ENCODE results near the gene COL5A2.

GRCh38 chr2:189157939-189158338, 21.6 kb downstream of the COL5A2 start:
- TF ChIP-seq, protein P1, sequence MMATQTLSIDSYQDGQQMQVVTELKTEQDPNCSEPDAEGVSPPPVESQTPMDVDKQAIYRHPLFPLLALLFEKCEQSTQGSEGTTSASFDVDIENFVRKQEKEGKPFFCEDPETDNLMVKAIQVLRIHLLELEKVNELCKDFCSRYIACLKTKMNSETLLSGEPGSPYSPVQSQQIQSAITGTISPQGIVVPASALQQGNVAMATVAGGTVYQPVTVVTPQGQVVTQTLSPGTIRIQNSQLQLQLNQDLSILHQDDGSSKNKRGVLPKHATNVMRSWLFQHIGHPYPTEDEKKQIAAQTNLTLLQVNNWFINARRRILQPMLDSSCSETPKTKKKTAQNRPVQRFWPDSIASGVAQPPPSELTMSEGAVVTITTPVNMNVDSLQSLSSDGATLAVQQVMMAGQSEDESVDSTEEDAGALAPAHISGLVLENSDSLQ (IDR thresholded peaks at IDR 0.05), result no peak
- TF ChIP-seq TARDBP (IDR thresholded peaks at IDR 0.05), result no peak
- TF ChIP-seq BHLHE40 (IDR thresholded peaks at IDR 0.05; ENCODE audit: borderline replicate concordance), result no peak
- TF ChIP-seq LEF1 (IDR thresholded peaks at IDR 0.05; ENCODE audit: borderline replicate concordance), result no peak
- TF ChIP-seq SUZ12 (IDR thresholded peaks at IDR 0.05), result no peak
- no peak for TF ChIP-seq FOXK2 (IDR thresholded peaks at IDR 0.05)
